ENCODE results near the gene SGPL1. TPM values are rescaled to one million over a fixed set of nuclear protein-coding genes. Genes with fewer than 3 reads are reported as not detected.

SGPL1 gene
- total RNA-seq, 2 experiments from 2014 or later = 15.1 to 16.9 TPM

- H3K36me3 ChIP-seq (ENCODE audit: insufficient read depth, low read length) = no peaks in the 10 kb centered on the region
- Mint-ChIP-seq H3K4me1 (ENCODE audit: low read depth) (no peaks in the 10 kb centered on the region), H3K36me3 (ENCODE audit: low read depth) (no peaks in the 10 kb centered on the region), H3K4me3 (no peak overlapping the region), H3K27me3 (peaks cover 4% of the 10 kb centered on the region), H3K27ac (no peak overlapping the region), H3K9me3 (no peaks in the 10 kb centered on the region)
- ATAC-seq (ENCODE audit: poor library complexity) (no peak), DNase-seq (no peak)
- no peak overlapping the region for H3K4me3 ChIP-seq (ENCODE audit: low read length)
- H3K9me3 ChIP-seq (ENCODE audit: control insufficient read depth in 1 of 2, insufficient read depth in 1 of 2, low read length in 2 of 2) = peaks cover 0 to 7% of the 10 kb centered on the region in 2 experiments
- CTCF ChIA-PET = no interaction called here
- no peaks in the 10 kb centered on the region for H3K4me1 ChIP-seq (ENCODE audit: insufficient read depth, low read length)
- POLR2A ChIA-PET = no interaction called here
- no peak overlapping the region for H3K27ac ChIP-seq (ENCODE audit: low read depth in 1 of 2, low read length in 2 of 2)
- intact Hi-C loops (cut with DNase I, micrococcal nuclease) = no loop called here
- H3K27me3 ChIP-seq (ENCODE audit: control insufficient read depth in 1 of 2, insufficient read depth in 2 of 2, low read length in 2 of 2) = peaks cover 0 to 2% of the 10 kb centered on the region in 2 experiments
- no peak for TF ChIP-seq CTCF (IDR thresholded peaks at IDR 0.05)
Observed at GRCh38 chr10:70906953-70907636, 91.3 kb downstream of the SGPL1 start.

GRCh38 chr10:70907637-70908405 is 92.1 kb downstream of the SGPL1 start:
- Mint-ChIP-seq H3K27me3 (peaks cover 3% of the 10 kb centered on the region), H3K27ac (no peak overlapping the region), H3K9me3 (no peaks in the 10 kb centered on the region), H3K36me3 (ENCODE audit: low read depth) (no peaks in the 10 kb centered on the region), H3K4me3 (no peak overlapping the region), H3K4me1 (ENCODE audit: low read depth) (no peaks in the 10 kb centered on the region)
- no peak overlapping the region for H3K27ac ChIP-seq (ENCODE audit: low read depth in 1 of 2, low read length in 2 of 2)
- POLR2A ChIA-PET = no interaction called here
- H3K4me1 ChIP-seq (ENCODE audit: insufficient read depth, low read length) = no peaks in the 10 kb centered on the region
- intact Hi-C loops (cut with DNase I, micrococcal nuclease) = no loop called here
- TF ChIP-seq CTCF (IDR thresholded peaks at IDR 0.05) = no peak
- ATAC-seq (ENCODE audit: poor library complexity) = no peak
- peaks cover 0 to 2% of the 10 kb centered on the region in 2 experiments for H3K27me3 ChIP-seq (ENCODE audit: control insufficient read depth in 1 of 2, insufficient read depth in 2 of 2, low read length in 2 of 2)
- peak in 1 of 14 experiments; percentile 2 for DNase-seq
- CTCF ChIA-PET = no interaction called here
- peaks cover 0 to 11% of the 10 kb centered on the region in 2 experiments for H3K9me3 ChIP-seq (ENCODE audit: control insufficient read depth in 1 of 2, insufficient read depth in 1 of 2, low read length in 2 of 2)
- no peaks in the 10 kb centered on the region for H3K36me3 ChIP-seq (ENCODE audit: insufficient read depth, low read length)
- H3K4me3 ChIP-seq (ENCODE audit: low read length) = no peak overlapping the region

GRCh38 chr10:70908406-70909296 is 92.9 kb downstream of the SGPL1 start:
- no peak for ATAC-seq (ENCODE audit: poor library complexity)
- H3K27ac Mint-ChIP-seq = no peak overlapping the region
- ChIA-PET CTCF (no interaction called here), POLR2A (no interaction called here)
- no peak for DNase-seq
- no peak overlapping the region for H3K27ac ChIP-seq (ENCODE audit: low read depth in 1 of 2, low read length in 2 of 2)
- H3K9me3 ChIP-seq (ENCODE audit: control insufficient read depth in 1 of 2, insufficient read depth in 1 of 2, low read length in 2 of 2) = peaks cover 0 to 16% of the 10 kb centered on the region in 2 experiments
- H3K4me3 ChIP-seq (ENCODE audit: low read length) = no peak overlapping the region
- TF ChIP-seq CTCF (IDR thresholded peaks at IDR 0.05) = no peak
- H3K9me3 Mint-ChIP-seq = no peaks in the 10 kb centered on the region
- H3K36me3 ChIP-seq (ENCODE audit: insufficient read depth, low read length) = no peaks in the 10 kb centered on the region
- no peaks in the 10 kb centered on the region for H3K4me1 Mint-ChIP-seq (ENCODE audit: low read depth)
- intact Hi-C loops (cut with DNase I, micrococcal nuclease) = no loop called here
- no peaks in the 10 kb centered on the region for H3K27me3 Mint-ChIP-seq
- H3K4me1 ChIP-seq (ENCODE audit: insufficient read depth, low read length) = no peaks in the 10 kb centered on the region
- H3K36me3 Mint-ChIP-seq (ENCODE audit: low read depth) = no peaks in the 10 kb centered on the region
- H3K27me3 ChIP-seq (ENCODE audit: control insufficient read depth in 1 of 2, insufficient read depth in 2 of 2, low read length in 2 of 2) = no peaks in the 10 kb centered on the region
- no peak overlapping the region for H3K4me3 Mint-ChIP-seq
